Esophagus muscularis mucosa (tissue), 4 donors: ENCODE data around the gene UBR3.

Experiments
- EP300 ChIP-seq: sonication (generic); formaldehyde crosslinking; IDR thresholded peaks from one replicate; pipeline ENCODE4 v1.6.1; 2017; ENCODE audit warnings: antibody characterized with exemption
- POLR2A ChIP-seq: fragments of 450-650 bp; IDR thresholded peaks from one replicate; pipeline ENCODE4 v1.6.1; 2017; ENCODE audit warnings: antibody characterized with exemption, moderate library complexity, mild to moderate bottlenecking, low read depth
- POLR2AphosphoS5 ChIP-seq, 2 donors: sonication (generic); formaldehyde crosslinking; IDR thresholded peaks; one replicate each; pipeline ENCODE4 v1.6.1; 2017; ENCODE audit warnings: antibody characterized with exemption in 2 of 2
- TF ChIP-seq, protein P1 (sequence below), 3 experiments: fragments of 200-600 bp in 2 of 3; fragments of 450-650 bp in 1 of 3; sonication (generic) in 2 of 3; IDR thresholded peaks; one replicate each; pipeline ENCODE4 v1.5.1; 2017 to 2019; ENCODE audit warnings: antibody characterized with exemption in 3 of 3, mild to moderate bottlenecking in 2 of 3, moderate library complexity in 1 of 3

DNA sequence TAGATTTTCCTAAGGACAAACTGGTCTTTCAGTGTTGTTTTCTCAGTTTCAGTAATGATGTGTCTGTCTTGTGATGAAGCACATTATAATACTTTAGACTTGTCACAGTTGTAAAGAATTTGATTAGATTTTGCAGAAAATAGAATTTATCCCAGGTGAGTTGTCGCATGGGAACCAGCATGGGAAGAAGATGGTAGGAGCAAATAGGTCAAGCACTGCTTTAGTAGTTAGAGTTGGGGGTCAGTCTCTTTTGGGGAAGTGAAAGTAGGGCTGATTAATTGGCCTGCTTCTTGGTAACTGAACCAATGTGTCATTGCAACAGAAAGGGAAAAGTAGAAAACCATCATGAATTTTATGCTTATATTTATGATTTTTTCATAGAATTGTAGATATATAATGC lies 197.5 kb downstream of the UBR3 start:
- TF ChIP-seq, protein P1, sequence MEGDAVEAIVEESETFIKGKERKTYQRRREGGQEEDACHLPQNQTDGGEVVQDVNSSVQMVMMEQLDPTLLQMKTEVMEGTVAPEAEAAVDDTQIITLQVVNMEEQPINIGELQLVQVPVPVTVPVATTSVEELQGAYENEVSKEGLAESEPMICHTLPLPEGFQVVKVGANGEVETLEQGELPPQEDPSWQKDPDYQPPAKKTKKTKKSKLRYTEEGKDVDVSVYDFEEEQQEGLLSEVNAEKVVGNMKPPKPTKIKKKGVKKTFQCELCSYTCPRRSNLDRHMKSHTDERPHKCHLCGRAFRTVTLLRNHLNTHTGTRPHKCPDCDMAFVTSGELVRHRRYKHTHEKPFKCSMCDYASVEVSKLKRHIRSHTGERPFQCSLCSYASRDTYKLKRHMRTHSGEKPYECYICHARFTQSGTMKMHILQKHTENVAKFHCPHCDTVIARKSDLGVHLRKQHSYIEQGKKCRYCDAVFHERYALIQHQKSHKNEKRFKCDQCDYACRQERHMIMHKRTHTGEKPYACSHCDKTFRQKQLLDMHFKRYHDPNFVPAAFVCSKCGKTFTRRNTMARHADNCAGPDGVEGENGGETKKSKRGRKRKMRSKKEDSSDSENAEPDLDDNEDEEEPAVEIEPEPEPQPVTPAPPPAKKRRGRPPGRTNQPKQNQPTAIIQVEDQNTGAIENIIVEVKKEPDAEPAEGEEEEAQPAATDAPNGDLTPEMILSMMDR (IDR thresholded peaks at IDR 0.05) = no peak
- TF ChIP-seq POLR2A = no peak
- no peak for TF ChIP-seq POLR2AphosphoS5 (IDR thresholded peaks at IDR 0.05)
- no peak for TF ChIP-seq EP300
